Activated CD4-positive, alpha-beta memory T cell treated with anti-CD3 and anti-CD28 coated beads, Interleukin-2, amount 10 ng/mL, durations not matched to agents 7 days and 5 days (primary cell): ENCODE results near the gene FSTL4. TPM values are rescaled to one million over a fixed set of nuclear protein-coding genes. Genes with fewer than 3 reads are reported as not detected.

Experiments used
- CTCF ChIA-PET: fragments of 350-600 bp; sonication (Branson Sonifier 250); formaldehyde crosslinking; loops from one replicate; lab custom pipeline; 2021; ENCODE audit warnings: antibody characterized with exemption, inconsistent platforms; lab: Charles Lee
- POLR2A ChIA-PET: fragments of 350-600 bp; sonication (Branson Sonifier 250); formaldehyde crosslinking; loops from one replicate; lab custom pipeline; 2021; ENCODE audit warnings: antibody characterized with exemption; lab: Charles Lee
- DNase-seq: peaks from one replicate; pipeline ENCODE4 v3.0.0-alpha.2; 2020
- H3K27ac Mint-ChIP-seq: one replicate; pipeline ENCODE4 v1.8.0; 2021; ENCODE audit warnings: mild to moderate bottlenecking, mixed read lengths
- H3K27me3 Mint-ChIP-seq: one replicate; pipeline ENCODE4 v1.8.0; 2021; ENCODE audit warnings: mixed read lengths
- H3K36me3 Mint-ChIP-seq: one replicate; pipeline ENCODE4 v1.8.0; 2021; ENCODE audit warnings: low read depth, mixed read lengths
- H3K4me1 Mint-ChIP-seq: one replicate; pipeline ENCODE4 v1.8.0; 2021; ENCODE audit warnings: mixed read lengths
- H3K4me3 Mint-ChIP-seq: one replicate; pipeline ENCODE4 v1.8.0; 2021; ENCODE audit warnings: mild to moderate bottlenecking, mixed read lengths
- H3K9me3 Mint-ChIP-seq: one replicate; pipeline ENCODE4 v1.8.0; 2021; ENCODE audit warnings: mixed read lengths
- total RNA-seq, 2 experiments: library from RNA; stranded (reverse); gene quantifications; one replicate each; pipeline ENCODE4 v1.2.3, GENCODE V29; 2021

Gene FSTL4
- total RNA-seq, 2 experiments from 2014 or later: not detected

DNA sequence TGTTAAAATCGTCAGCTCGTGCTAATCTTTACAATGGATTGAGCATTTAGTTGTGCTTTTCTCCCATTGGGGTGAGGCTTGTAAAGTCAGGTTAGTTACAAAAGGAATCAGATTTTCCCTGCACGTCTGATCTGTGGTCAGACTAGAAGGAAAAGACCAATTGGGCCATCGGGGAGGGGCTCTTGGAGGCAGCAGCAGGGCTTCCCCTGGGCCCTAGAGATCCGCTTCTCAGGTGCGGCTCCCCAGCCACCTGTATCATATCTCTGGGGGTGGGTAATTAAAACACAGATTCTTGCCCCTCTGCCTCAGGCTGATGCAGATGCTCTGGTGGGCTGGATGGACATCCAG lies 360.2 kb downstream of the FSTL4 start:
- ChIA-PET CTCF (no interaction called here), POLR2A (no interaction called here)
- Mint-ChIP-seq H3K27ac (no peak overlapping the region), H3K9me3 (no peaks in the 10 kb centered on the region), H3K27me3 (no peaks in the 10 kb centered on the region), H3K4me1 (no peaks in the 10 kb centered on the region), H3K36me3 (no peaks in the 10 kb centered on the region), H3K4me3 (no peak overlapping the region)
- no peak for DNase-seq

DNA sequence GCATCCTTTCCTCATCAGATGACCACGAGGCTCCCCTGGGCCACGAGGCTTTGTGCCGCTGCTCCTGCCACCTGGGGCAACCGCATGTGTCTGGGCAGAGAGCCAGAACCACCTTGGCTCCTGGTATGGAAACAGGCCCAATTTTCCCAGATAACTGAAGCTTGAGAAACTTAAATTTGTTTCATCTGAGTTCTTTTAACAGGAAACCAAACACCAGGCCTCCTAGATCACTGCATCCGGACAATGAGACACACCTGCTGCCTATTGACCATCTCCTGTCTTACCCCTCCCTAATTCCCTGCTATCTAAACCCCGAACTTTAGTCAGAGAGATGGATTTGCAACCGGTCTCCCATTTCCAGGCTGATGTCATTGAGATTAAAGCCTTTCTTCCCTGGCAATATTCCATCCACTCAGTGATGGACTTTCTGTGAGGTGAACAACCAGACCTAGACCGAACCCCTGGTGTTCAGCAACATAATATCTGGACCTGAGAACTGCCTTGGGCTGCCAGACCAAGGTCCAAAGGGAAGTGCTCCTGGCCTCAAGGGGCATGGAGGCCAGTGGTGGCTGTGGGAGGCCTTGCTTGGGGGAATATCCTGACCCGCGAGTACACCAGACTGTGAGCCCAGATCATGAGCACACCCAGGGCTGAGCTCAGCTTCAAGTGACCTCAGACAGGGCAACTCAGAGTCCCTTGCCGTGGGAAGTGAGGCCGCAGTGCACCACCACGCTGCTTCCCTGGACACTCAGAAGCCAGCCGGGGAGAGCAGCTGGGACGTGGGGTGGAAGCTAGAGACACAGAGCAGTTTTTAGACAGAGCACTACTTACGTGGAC lies 360.8 kb downstream of the FSTL4 start:
- CTCF ChIA-PET: no interaction called here
- H3K4me3 Mint-ChIP-seq: no peak overlapping the region
- DNase-seq: no peak

DNA sequence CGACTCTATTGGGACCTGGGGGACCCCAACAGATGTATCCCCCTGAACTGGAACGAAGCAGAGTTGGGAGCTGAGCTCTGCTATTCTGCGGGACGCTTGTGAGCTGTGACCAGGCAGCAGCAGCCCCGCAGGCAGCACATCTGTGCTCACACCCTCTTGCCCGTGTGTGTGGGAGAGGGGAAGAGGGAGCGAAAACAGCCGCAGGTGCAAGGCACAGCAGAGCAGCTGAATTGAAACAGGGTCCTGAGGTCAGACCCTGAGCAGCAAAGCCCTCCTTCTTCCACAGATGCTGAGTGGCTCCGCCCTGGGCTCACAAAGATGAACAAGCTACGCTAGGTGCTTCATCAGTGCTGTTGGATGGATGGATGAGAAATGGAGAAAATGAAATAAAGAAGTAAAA lies 361.8 kb downstream of the FSTL4 start:
- Mint-ChIP-seq H3K4me3 (no peak overlapping the region), H3K27ac (no peak overlapping the region), H3K27me3 (no peaks in the 10 kb centered on the region), H3K36me3 (no peaks in the 10 kb centered on the region), H3K9me3 (no peaks in the 10 kb centered on the region), H3K4me1 (no peaks in the 10 kb centered on the region)
- POLR2A ChIA-PET: no interaction called here
- no peak for DNase-seq
- CTCF ChIA-PET: no interaction called here

More for the DNA sequence above, 360.8 kb downstream of the FSTL4 start:
- POLR2A ChIA-PET: no interaction called here
- H3K27me3 Mint-ChIP-seq: no peaks in the 10 kb centered on the region
- H3K36me3 Mint-ChIP-seq: no peaks in the 10 kb centered on the region
- H3K4me1 Mint-ChIP-seq: no peaks in the 10 kb centered on the region
- no peak overlapping the region for H3K27ac Mint-ChIP-seq
- H3K9me3 Mint-ChIP-seq: no peaks in the 10 kb centered on the region

DNA sequence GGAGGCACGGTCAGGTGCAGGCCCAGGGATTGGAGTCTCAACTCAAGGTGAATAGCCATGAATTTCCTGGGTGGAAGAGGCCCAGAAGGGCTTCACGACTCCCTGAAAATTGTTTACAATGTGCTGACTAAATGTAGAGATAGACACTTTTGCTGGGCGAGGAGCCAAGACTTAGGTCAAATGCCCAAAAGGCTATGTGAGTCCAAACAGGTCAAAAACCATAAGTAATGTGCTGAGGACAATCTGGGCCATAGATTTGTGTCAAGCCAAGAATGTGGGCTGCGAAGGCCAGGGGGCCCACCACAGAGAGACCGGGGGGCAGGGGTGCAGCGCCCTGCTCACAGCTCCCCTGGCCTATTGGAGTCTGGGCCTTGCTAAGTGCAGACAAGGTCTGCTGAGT lies 362.7 kb downstream of the FSTL4 start:
- Mint-ChIP-seq H3K4me1 (peaks cover 2% of the 10 kb centered on the region), H3K27me3 (no peaks in the 10 kb centered on the region), H3K9me3 (no peaks in the 10 kb centered on the region), H3K27ac (no peak overlapping the region), H3K4me3 (no peak overlapping the region), H3K36me3 (no peaks in the 10 kb centered on the region)
- POLR2A ChIA-PET: no interaction called here
- CTCF ChIA-PET: no interaction called here
- DNase-seq: no peak

DNA sequence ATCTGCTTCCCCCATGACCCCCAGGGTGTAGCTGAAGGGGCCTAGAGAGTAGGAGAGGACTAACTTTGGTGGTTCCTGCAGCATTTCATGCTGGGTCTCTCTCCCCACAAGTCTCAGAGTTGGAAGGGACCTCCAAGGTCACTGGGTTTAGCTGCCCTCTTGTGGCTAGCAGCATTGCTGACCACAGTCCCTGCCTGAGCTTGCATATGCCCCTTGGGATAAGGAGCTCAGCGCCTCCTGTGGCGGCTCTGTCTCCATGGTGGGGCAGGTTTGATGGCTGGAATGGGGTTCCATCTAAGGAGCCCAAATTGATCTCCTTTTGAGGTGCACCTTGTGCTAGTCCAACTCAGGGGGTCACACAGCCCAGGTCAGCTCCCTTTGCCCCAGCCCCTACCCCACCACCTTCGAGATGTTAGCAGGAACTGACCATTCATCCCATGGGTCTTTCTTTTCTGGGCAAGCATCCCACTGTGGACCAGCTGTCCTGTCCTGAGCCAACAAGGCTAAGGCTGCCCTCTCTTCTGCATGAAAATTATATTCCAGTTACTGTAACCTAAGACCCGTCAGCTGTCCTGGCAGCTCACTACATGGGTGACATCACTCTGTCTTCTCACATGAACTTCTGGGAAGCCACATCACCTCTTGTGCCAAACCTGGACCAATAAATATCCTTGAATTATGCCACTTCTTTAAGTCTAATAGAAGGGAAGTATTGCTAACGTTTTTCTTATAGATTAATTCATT lies 364.3 kb downstream of the FSTL4 start:
- H3K36me3 Mint-ChIP-seq: no peaks in the 10 kb centered on the region
- no peak overlapping the region for H3K4me3 Mint-ChIP-seq
- H3K4me1 Mint-ChIP-seq: peaks cover 5% of the 10 kb centered on the region
- no peaks in the 10 kb centered on the region for H3K27me3 Mint-ChIP-seq
- POLR2A ChIA-PET: no interaction called here
- no peak for DNase-seq
- CTCF ChIA-PET: interaction anchor here (0.9 kb wide), 1 partner anchor 9 kb away, joined by 3 read pairs; no protein-coding TSS in a partner anchor
- H3K9me3 Mint-ChIP-seq: no peaks in the 10 kb centered on the region
- H3K27ac Mint-ChIP-seq: no peak overlapping the region

DNA sequence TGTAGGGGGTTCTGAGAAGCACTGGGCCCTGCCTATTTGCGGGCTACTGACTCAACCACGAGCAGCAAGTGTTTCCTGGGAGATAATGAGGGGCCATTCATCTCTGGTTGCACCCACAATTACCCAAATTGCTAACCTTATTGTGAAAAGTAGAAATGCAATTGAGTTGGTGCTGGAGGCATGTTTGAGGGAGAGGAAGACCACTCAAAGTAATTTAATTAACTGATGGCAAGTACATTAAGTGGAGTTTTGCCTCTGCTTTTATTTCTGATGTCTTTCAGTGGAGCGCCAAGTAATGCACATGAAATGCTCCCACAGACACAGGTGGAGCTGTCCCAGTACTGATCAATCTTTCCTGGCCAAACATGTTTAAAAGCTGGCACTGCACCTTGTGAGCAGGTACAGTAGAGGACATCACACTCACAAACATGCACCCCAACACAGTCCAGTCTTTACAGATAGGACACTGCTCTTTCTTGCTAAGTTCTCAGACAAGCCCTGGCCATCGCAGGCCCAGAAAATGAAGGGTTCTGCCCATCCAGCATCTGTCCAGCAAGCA lies 365.1 kb downstream of the FSTL4 start:
- Mint-ChIP-seq H3K36me3 (no peaks in the 10 kb centered on the region), H3K27me3 (no peaks in the 10 kb centered on the region), H3K27ac (no peak overlapping the region), H3K4me3 (no peak overlapping the region), H3K9me3 (no peaks in the 10 kb centered on the region), H3K4me1 (peaks cover 5% of the 10 kb centered on the region)
- POLR2A ChIA-PET: no interaction called here
- no peak for DNase-seq
- CTCF ChIA-PET: interaction anchor here (0.9 kb wide), 1 partner anchor 10 kb away, joined by 3 read pairs; no protein-coding TSS in a partner anchor

DNA sequence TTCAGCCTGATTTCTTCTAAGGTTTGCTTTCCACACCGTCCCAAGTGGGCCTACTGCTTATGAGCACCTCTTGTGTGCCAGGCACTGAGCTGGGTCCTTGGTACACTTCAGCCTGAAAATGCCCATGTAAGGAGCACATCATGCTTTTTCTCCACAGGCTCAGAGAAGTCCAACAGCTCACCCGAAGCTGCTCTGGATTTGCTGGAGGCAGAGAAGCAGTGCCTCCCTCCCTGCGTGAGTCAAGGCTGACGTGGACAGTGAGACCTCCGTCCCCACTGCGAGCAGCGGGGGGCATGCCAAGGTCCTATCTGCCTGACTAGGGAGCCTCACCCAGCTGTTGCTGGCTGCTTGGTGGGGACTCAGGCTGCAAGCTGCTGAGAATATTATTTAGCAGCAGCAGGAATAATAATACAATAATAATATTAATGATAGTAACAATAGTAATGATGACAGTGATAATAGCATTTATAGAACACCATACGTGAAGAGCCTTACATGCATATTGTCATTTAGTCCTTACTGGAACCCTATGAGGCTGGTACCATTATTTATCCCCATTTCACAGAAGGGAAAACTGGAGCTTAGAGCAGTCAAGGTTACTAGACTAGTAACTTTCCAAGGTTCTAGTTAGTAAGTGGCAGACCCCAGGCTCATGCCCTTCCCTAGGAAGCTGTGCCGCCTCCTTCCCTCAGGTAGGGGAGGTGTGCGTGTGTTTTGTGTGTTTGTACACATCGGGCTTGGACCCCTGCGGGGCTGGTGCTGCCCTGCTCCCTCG lies 365.8 kb downstream of the FSTL4 start:
- Mint-ChIP-seq H3K4me1 (peaks cover 5% of the 10 kb centered on the region), H3K9me3 (no peaks in the 10 kb centered on the region), H3K36me3 (no peaks in the 10 kb centered on the region), H3K27ac (no peak overlapping the region), H3K4me3 (no peak overlapping the region), H3K27me3 (no peaks in the 10 kb centered on the region)
- ChIA-PET CTCF (no interaction called here), POLR2A (no interaction called here)
- no peak for DNase-seq

DNA sequence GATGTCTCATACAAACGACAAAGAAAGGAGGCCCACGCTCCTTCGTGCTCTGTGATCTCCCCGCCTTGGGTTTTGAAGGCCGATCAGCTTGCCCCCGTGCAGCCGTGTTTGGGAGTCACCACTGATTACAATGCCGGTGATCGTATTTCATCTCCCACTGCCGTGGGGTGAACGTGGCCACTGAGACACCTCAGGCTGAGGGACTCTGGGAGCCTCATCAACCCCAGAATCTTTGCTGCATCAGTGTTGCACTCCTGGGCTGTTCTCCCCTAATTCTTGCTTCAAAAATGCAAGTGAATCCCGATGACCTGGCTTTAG lies 366.3 kb downstream of the FSTL4 start:
- Mint-ChIP-seq H3K27me3 (no peaks in the 10 kb centered on the region), H3K4me3 (no peak overlapping the region), H3K36me3 (no peaks in the 10 kb centered on the region), H3K27ac (no peak overlapping the region), H3K9me3 (no peaks in the 10 kb centered on the region), H3K4me1 (peaks cover 5% of the 10 kb centered on the region)
- ChIA-PET POLR2A (no interaction called here), CTCF (no interaction called here)
- no peak for DNase-seq

DNA sequence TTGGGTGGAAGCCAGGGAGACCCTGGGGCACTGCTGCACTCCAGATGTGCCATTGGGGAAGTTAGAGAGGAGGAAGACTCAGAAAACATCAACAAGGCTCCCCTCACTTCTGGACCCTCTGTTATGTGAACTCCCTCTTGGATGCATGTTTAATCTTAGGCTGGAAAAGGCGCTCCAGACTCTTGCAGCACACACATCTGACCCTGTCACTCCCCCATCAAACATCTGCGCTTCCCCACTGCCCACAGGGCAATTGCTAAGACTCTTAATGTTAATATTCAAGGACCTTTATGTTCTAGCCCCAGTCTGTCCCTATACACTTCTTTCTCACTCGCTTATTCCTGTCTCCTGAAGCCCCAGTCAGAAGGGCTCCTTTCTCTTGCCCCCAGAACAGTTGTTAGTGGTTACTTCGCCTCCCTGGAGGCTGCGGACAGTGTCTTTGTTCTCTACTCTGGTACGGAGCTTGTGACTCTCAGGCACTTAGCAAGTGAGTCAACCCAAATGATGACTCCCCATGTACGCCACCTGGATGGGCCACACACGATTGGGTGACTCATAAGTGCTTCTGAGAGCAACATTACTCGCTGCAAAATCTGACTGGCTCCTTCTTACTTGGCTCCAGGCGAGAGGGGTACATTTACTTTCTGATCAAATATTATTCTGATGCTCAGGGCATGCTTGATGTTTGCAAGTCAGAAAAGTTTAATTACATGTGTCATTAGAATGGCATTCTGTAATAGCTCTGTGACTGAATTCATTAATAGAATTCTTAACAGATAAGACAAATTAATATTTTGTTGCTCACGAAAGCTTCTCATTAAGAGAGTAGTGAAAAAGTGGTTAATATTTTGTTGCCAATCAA lies 366.9 kb downstream of the FSTL4 start:
- no peaks in the 10 kb centered on the region for H3K27me3 Mint-ChIP-seq
- DNase-seq: no peak
- POLR2A ChIA-PET: no interaction called here
- H3K9me3 Mint-ChIP-seq: peaks cover 2% of the 10 kb centered on the region
- no peak overlapping the region for H3K27ac Mint-ChIP-seq
- no peak overlapping the region for H3K4me3 Mint-ChIP-seq
- CTCF ChIA-PET: no interaction called here
- peaks cover 10% of the 10 kb centered on the region for H3K4me1 Mint-ChIP-seq
- H3K36me3 Mint-ChIP-seq: no peaks in the 10 kb centered on the region

DNA sequence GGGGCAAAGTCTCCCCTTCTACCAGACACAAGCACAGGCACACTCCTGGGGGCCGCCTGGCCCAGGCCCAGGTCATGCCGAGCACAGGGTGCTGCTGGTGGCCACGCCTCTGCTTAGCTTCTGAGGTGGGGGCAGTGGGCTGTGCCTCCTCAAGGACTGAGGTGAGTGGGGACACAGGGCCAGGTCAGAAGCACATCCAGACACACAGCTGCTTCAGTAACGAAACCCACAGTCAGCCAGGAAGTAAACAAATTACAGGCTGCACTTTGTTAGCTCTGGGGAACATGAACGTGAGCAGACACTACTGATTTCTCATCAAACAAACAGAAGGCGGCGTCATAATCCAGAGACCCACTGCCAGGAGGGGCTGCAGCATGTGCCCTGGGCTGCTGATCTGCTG lies 368.1 kb downstream of the FSTL4 start:
- POLR2A ChIA-PET: no interaction called here
- CTCF ChIA-PET: no interaction called here
- H3K27ac Mint-ChIP-seq: no peak overlapping the region
- H3K4me3 Mint-ChIP-seq: no peak overlapping the region
- H3K36me3 Mint-ChIP-seq: no peaks in the 10 kb centered on the region
- peaks cover 2% of the 10 kb centered on the region for H3K9me3 Mint-ChIP-seq
- no peaks in the 10 kb centered on the region for H3K27me3 Mint-ChIP-seq
- H3K4me1 Mint-ChIP-seq: peaks cover 15% of the 10 kb centered on the region
- no peak for DNase-seq

DNA sequence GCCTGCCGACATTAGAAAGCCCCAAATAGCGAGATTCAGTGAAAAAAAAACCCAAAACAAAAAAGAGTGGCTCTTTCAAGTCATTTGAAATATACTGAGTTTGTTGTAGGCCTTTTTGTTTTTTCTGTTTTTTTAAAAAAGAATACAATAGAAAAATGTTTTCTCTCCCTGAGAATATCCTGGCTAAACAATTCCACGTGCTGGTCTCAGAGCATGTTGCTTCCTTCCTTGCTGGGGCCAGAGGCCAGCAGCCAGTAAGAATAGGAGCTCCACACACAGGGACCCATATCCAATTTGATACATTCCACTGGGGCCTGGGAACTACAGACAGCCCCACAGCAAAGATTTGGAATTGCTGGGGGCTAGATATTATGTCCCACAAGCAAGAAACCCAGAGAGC lies 369.1 kb downstream of the FSTL4 start:
- H3K36me3 Mint-ChIP-seq: no peaks in the 10 kb centered on the region
- peaks cover 2% of the 10 kb centered on the region for H3K9me3 Mint-ChIP-seq
- peaks cover 15% of the 10 kb centered on the region for H3K4me1 Mint-ChIP-seq
- ChIA-PET CTCF (interaction anchor here (0.8 kb wide), 1 partner anchor 73 kb away, joined by 3 read pairs; no protein-coding TSS in a partner anchor), POLR2A (no interaction called here)
- H3K4me3 Mint-ChIP-seq: no peak overlapping the region
- H3K27me3 Mint-ChIP-seq: no peaks in the 10 kb centered on the region
- H3K27ac Mint-ChIP-seq: no peak overlapping the region
- DNase-seq: no peak

DNA sequence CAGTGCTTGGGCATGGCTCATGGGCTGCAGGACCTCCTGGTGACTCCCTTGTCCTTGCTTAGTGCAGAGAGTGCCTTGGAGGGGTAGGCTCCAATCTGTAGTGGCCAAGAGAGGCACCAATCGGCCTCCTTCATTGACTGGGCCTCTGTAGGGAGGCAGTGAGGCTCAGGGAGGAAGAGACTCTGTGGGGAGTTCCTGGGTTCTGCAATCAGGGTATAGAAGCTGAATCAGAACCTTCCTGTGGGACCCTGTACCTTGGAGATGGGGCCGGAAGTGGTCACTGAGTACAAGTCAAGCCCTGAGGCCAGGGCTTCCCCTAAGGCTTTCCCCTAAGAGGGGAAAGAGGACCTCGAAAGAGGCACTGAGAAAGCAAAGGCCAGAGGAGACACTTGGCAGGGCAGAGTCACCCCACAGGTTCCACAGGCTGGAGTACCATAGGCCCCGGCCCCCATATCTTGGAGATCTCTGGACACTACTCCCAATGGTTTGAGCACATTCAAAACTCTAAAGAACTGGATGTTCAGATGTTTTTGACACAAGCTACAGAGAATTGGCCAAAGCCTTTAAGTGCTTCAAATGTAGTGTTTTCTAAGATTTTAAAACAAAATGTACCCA lies 370.0 kb downstream of the FSTL4 start:
- no peak overlapping the region for H3K4me3 Mint-ChIP-seq
- peaks cover 2% of the 10 kb centered on the region for H3K9me3 Mint-ChIP-seq
- H3K36me3 Mint-ChIP-seq: no peaks in the 10 kb centered on the region
- POLR2A ChIA-PET: no interaction called here
- H3K4me1 Mint-ChIP-seq: peaks cover 15% of the 10 kb centered on the region
- H3K27ac Mint-ChIP-seq: no peak overlapping the region
- H3K27me3 Mint-ChIP-seq: no peaks in the 10 kb centered on the region
- CTCF ChIA-PET: interaction anchor here (0.8 kb wide), 1 partner anchor 72 kb away, joined by 3 read pairs; no protein-coding TSS in a partner anchor
- DNase-seq: no peak
